Measurements from ENCODE around the gene CFHR3. TPM values are rescaled to one million over a fixed set of nuclear protein-coding genes. Genes with fewer than 3 reads are reported as not detected.
"Not testable (repeated sequence)": the region's sequence is repeated elsewhere in the genome, so short reads cannot be mapped to it uniquely, and the experiment has no call there.

The CFHR3 gene
- polyA plus RNA-seq, 2 of the 4 experiments (the other 2 are of a cell fraction), result 0.23 to 3.9 TPM

DNA sequence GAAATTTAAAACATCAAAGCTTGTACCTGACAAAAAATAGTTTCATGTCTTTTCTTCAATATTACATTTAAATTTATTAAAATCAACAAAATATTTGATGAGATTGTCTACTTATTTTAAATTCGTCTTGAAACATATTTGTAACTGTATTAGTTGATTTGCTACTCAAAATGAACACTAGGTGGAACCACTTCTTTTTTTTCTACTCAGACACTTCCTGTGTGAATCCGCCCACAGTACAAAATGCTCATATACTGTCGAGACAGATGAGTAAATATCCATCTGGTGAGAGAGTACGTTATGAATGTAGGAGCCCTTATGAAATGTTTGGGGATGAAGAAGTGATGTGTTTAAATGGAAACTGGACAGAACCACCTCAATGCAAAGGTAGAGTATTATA, 53.2 kb downstream of the CFHR3 start:
- POLR2A ChIA-PET, H3K27ac ChIP-seq, H3K4me3 ChIP-seq, H3K4me1 ChIP-seq, H3K9me3 ChIP-seq, CTCF ChIA-PET: not testable (repeated sequence)
- DNase-seq (ENCODE audit: low read depth in 1 of 2, low spot score in 1 of 2) (peak; percentile 6 to 60), FAIRE-seq (peak; percentile 90), ATAC-seq (peak; percentile 87 to 93)
- H3K4me2 ChIP-seq, result peak overlapping the region; percentile 70
- 0% methylated on average over 4 of the region's 4 CpGs for WGBS (ENCODE audit: missing lambda C conversion rate)
- TF ChIP-seq RAD21 (conservative IDR thresholded peaks at IDR 0.05 in 1 of 2, IDR thresholded peaks at IDR 0.05 in 1 of 2) (peak; percentile 39 to 51; a peak in 4 of 5 replicates), SMC3 (IDR thresholded peaks at IDR 0.05) (peak; percentile 51)
- TF ChIP-seq, protein P1, sequence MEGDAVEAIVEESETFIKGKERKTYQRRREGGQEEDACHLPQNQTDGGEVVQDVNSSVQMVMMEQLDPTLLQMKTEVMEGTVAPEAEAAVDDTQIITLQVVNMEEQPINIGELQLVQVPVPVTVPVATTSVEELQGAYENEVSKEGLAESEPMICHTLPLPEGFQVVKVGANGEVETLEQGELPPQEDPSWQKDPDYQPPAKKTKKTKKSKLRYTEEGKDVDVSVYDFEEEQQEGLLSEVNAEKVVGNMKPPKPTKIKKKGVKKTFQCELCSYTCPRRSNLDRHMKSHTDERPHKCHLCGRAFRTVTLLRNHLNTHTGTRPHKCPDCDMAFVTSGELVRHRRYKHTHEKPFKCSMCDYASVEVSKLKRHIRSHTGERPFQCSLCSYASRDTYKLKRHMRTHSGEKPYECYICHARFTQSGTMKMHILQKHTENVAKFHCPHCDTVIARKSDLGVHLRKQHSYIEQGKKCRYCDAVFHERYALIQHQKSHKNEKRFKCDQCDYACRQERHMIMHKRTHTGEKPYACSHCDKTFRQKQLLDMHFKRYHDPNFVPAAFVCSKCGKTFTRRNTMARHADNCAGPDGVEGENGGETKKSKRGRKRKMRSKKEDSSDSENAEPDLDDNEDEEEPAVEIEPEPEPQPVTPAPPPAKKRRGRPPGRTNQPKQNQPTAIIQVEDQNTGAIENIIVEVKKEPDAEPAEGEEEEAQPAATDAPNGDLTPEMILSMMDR (IDR thresholded peaks at IDR 0.05), result peak; percentile 51

Other genes with a start within 250 kb of the CFHR3 start
- 1.7 and 1.8 TPM in 2 replicates for gene KCNT2, start 166.4 kb upstream of the CFHR3 start, polyA plus RNA-seq (2011; rRNA removed)
- 0.05 to 0.15 TPM (median 0.14 TPM) in 3 replicates for gene KCNT2, start 166.4 kb upstream of the CFHR3 start, polyA plus RNA-seq (2017; fragmentation: RNase III; extraction: RNeasy Plus Mini Kit Qiagen cat#74134 plus additional on column Dnase treatment)
- gene CFH, start 122.8 kb upstream of the CFHR3 start, polyA plus RNA-seq (2011; rRNA removed), result 68.1 and 78.5 TPM in 2 replicates
- gene CFH, start 122.8 kb upstream of the CFHR3 start, polyA plus RNA-seq (2017; fragmentation: RNase III; extraction: RNeasy Plus Mini Kit Qiagen cat#74134 plus additional on column Dnase treatment), result 4.8 to 8.2 TPM (median 6.3 TPM) in 3 replicates
- 2.0 and 2.1 TPM in 2 replicates for gene CFHR1, start 44.9 kb downstream of the CFHR3 start, polyA plus RNA-seq (2011; rRNA removed)
- gene CFHR1, start 44.9 kb downstream of the CFHR3 start, polyA plus RNA-seq (2017; fragmentation: RNase III; extraction: RNeasy Plus Mini Kit Qiagen cat#74134 plus additional on column Dnase treatment), result 0.63 to 0.79 TPM (median 0.71 TPM) in 3 replicates
- gene CFHR4, start 113.2 kb downstream of the CFHR3 start, polyA plus RNA-seq (2011; rRNA removed), result not detected in 2 replicates
- gene CFHR4, start 113.2 kb downstream of the CFHR3 start, polyA plus RNA-seq (2017; fragmentation: RNase III; extraction: RNeasy Plus Mini Kit Qiagen cat#74134 plus additional on column Dnase treatment), result not detected in 3 replicates
- not detected in 2 replicates for gene CFHR2, start 168.9 kb downstream of the CFHR3 start, polyA plus RNA-seq (2011; rRNA removed)
- not detected in 3 replicates for gene CFHR2, start 168.9 kb downstream of the CFHR3 start, polyA plus RNA-seq (2017; fragmentation: RNase III; extraction: RNeasy Plus Mini Kit Qiagen cat#74134 plus additional on column Dnase treatment)
- not detected in 2 replicates for gene CFHR5, start 202.7 kb downstream of the CFHR3 start, polyA plus RNA-seq (2011; rRNA removed)
- gene CFHR5, start 202.7 kb downstream of the CFHR3 start, polyA plus RNA-seq (2017; fragmentation: RNase III; extraction: RNeasy Plus Mini Kit Qiagen cat#74134 plus additional on column Dnase treatment), result not detected in 3 replicates